NCI-H510A (cell line): ENCODE data around the gene GRAP2.
"Not testable (repeated sequence)": the region's sequence is repeated elsewhere in the genome, so short reads cannot be mapped to it uniquely, and the experiment has no call there.

Experiments
- DNase-seq: peaks from one replicate; lab custom pipeline; 2025; lab: John Stamatoyannopoulos, UW

Gene GRAP2

DNA sequence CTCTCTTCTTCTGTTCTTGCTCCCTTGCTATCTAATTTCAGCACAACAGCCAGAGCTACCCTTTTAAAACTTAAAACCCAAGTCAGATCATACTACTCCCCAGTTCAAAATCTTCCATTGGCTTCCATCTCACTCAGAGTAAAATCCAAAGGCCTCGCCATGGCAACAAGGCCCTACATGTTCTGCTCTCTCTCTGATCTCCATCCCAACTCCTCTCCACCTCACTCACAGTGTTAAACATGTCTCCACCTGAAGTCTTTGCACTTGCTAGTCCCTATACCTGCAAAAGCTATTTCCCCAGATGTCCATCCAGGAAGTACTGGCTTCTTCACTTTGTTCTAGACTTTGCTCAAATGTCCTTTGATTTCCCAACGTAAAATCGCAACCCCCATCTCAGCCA, 3.0 kb upstream of the GRAP2 start:
- no peak for DNase-seq

DNA sequence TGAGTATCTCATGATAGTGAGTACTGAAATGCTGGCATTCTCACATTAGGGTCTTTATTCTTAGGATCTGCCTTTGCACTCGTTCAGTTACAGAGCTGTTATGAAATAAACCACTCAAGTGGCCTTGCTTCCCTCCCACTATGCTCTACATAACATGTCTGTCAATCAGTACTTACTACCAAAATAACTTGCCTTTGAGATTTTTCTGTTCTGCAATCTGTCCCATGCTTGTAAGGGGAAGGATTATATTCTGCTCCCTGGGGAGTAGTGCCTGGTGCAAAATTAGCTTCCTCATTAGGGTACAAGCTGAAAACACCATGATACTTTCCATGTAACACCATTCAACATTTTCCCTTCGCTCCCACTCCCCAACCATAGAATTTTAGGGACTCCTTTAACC, 1.9 kb upstream of the GRAP2 start:
- no peak for DNase-seq

DNA sequence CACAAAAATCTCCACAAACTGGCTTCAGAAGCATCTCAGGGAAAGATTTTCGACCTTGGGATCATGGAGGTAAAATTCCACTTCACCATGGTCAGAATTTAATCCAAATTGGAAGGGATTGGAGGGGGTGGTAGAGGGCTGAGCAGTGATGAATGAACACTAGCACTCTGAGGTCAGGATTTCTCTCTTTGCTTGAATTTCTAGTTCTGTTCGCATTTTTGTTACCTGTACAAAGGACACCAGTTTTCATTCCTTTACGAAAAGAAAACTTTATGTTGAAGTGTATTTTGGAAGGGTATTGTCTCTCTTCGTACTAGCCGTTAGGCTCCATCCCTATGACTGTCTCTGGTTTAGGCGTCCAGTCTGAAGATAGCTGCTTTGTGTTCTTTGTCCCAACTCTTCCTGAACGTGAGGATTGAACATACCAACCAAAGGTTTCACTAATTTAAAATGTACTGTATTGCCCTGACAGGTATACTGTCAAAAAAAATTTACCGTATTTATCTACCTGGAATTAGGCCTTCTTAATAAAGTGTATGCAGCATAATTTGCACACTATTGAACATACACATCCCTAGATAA, 772 bp downstream of the GRAP2 start:
- DNase-seq = no peak

DNA sequence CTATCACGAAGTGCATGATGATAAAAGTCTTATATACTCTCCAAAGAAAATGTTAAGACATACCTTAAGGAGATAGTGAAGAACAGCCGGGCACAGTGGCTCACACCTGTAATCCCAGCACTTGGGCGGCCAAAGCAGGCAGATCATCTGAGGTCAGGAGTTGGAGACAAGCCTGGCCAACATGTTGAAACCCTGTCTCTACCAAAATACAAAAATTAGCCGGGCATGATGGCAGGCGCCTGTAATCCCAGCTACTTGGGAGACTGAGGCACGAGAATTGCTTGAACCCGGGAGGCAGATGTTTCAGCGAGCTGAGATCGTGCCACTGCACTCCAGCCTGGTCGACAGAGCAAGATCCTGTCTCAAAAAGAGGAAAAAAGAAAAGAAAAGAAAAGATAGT, 3.1 kb downstream of the GRAP2 start:
- not testable (repeated sequence) for DNase-seq

DNA sequence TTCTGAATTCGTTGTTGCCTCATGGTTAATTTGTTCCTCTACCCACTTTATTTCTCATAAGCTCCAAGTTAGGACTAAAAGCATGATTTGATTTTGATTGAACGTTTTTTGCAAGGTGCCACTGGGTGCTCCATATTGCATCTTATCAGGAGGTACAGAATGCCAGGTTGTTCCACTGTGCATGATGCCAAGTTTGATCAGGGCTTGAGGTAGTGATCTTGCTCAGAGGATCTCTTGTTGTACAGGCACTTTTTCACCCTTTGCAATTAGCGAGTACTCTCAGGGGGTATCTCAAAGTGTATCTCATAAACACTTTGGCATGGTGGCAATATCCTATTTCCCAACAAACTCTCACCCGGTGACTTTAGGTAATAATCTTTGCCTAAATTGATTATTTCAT, 4.0 kb downstream of the GRAP2 start:
- no peak for DNase-seq

DNA sequence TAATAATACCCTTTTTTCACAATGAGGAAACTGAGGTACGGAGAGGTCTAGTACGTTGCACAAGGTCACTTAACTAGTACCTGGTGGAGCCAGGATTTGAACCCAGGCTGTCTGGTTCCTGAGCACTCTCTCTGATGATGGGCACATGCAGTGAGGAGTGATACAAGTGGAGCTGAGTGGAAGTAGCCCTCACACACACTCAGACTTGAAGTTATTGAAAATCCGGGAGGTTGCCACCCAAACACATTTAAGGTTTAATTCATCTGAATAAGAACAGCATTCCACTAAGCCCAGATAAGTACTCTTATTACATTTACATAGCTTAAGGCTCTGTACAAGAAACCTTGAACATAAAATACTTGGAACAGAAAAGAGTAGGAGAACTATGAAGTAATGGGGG, 4.8 kb downstream of the GRAP2 start:
- no peak for DNase-seq

DNA sequence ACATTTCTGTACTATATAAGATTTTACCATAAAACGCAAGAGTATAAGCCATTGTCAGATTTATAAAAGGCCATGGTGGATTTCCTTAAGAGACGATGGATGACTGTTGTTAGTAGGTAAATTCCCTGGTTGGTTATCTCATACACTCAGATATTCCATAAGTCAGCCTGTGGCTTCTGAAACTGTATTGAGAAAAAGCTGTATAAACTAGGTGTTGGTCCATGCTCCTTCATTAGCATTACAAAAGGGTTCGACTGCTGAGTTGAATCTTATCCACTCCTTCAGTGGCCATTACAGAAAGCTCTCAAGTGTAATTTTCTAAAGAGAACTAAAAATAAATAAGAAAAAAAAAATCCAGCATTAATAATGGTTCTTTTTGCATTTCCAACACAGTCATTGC, 5.3 kb downstream of the GRAP2 start:
- no peak for DNase-seq

DNA sequence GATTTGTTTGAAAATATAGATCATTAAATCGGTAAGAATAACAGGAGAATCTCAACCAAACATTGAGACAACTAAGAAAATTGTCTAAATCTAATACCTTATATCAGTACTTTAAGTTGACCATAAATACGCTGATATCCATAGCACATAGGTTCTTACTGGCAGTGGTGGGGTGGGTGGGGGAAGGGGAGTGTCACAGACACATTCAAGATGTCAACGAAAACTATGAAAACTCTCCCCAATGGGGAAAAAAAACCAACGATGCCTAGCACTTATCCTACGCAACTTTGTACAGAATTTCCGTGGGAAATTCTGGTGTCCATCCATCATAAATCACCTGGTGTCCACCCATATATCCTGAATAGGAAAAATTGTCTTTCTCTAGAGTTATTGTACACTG, 6.2 kb downstream of the GRAP2 start:
- DNase-seq = no peak

DNA sequence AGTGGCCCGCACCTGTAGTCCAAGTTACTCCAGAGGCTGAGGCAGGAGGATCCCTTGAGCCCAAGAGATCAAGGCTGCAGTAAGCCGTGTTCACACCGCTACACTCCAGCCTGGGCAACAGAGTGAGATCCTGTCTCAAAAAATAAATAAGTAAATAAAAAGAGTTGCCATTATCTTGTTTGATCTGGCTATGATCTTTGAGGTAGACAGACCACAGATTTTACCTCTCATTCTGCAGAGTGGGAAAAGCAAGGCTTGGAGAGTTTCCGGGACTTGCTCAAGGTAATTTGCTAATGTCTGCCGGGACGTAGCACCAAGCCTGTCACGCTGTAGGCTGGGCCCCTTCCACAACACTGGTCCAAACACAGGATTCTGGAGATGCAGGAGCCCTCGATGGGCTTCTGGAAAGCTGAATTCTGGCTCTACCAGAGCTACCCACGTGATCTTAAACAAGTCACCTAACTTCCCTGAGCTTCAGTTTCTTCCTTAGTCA, 6.8 kb downstream of the GRAP2 start:
- DNase-seq = no peak

DNA sequence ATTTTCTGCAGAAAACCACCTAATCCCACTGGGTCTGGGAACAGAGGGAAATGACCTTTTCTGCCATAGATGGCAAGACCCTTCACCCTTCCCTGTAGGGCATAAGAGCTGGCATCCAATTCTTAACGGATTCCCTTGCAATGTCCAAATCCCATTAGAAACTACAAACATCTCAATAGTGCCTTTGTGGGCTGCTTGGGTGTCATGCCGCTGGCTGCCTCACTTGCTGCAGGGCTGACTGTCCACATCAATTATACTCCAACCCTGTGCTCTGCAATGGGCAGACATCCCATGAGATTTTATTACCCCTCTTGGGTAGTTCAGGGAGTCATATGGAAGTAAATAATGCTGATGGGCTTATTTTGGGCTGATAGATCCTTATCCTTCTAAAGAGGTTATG, 7.3 kb downstream of the GRAP2 start:
- DNase-seq = no peak

DNA sequence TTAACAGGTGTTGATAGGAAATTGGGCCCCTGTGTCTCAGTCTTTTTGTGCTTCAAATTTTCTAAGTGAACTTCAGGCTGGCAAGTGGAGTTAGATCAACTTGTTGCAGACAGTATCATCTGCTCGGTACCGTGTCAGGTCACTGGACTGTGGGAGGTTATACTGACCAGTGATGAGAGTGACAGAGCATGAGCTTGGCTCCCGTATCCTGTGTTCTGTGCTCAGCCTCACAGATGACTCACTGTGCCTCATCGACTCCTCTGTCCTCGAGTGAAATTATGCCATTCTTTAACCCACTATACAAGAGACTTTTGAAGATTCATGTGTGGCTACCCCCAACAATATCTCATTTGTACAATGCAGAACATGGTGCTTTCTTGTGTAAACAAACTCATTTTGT, 7.9 kb downstream of the GRAP2 start:
- no peak for DNase-seq

DNA sequence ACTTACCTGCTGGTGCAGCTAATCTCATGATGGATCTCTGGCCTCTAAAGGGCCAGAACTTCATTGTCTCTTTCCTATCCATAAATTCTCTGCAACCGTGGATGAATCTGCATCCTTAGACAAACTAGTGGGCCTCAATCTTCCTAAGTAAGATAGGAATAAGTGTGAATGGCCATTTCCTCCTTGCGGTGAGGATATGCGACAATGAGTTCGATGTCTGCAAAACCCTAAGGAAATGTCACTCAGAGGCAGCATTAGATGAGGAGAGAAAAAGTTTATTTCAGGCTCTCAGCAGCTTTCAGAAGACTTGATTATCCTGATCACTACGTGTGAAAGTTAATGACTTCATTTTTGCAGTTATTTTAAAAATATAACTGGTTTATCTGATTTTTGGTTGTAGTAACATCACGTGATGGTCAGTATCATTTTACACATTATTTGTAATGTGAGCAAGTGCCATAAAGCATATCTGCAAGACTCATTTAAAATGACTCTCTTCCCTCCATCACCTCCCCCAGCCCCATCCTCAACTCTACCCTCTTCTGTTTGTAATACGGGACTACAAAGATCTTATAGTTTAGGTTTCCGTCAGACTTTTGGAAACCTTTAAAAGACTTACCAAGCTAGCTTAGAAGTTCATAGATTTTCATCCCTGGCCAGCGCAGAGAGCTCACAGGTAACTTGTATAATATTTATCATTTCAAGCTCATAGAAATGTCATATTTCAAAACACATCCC, 10.2 kb downstream of the GRAP2 start:
- DNase-seq = no peak

DNA sequence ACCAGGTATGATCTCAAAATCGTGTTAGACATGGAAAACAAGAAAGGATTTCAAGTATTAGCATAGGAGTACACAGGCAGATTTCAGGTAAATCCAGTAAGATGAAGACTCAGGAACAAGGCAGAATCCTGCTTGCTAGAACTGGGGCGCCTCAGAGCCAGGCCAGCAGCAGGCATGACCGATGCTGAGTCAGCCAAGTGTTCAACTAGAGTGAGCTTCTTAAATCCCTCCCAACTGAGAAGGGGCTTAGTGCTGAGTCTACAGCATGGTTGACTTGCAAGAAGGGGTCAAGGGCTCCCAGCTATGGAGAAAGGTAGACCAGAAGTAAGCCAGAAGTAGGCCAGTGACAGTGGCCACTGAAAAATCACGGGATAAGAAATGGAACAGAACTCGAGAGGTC, 12.4 kb downstream of the GRAP2 start:
- no peak for DNase-seq

DNA sequence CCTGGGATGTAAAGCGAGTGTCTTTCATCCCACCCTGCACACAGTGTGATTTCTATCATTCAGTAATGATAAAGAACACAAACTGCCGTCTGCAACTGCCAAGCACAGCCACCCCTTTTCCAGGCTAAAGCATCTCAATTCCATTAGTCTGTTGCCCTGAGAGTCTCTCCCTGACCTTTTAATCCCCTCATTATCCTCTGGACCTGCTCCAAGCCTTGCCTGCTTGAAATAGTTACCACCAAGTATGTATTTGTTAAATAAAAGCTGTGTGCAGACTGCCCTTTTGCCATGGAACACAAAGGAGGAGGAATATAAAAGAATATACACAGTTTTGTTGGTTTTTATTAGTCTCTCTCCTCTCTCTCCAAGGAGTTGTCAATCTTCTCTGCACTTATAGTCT, 13.0 kb downstream of the GRAP2 start:
- DNase-seq = no peak

DNA sequence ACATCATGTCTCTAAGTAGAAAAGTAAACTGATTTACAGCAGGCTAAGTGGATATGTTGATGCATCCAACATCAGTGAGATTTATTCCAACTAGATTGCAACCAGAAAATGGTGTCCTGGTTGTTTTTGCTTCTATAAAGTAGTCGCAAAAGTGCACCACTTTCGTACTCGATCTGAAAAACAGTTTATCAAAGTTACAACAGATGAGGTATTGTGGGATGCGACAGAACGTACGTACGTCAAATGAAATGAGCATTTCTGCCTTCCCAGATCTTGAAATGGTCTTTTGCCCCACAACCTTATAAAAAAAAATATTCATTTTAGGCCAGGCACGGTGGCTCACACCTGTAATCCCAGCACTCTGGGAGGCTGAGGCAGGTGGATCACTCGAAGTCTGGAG, 13.7 kb downstream of the GRAP2 start:
- DNase-seq = no peak

DNA sequence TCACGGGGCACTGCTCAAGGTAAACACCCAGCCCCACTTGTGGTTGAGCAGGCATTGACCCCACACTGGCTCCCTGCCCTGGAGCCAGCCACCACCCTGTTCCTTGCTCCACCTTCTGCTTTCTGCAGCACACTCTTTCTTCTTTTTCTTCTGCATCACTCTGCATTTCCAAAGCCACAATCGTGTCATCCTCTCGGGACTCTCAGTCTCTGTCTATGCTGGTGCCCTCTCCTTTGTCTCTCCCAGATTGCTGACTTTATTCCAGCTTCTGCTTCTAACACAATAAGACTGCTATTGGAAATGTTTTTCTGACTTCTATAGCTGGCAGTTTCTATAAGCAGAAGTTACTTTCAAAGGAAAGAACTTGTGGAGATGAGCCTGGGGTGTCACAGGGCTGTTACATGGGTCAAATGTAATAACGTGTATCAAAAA, 14.4 kb downstream of the GRAP2 start:
- no peak for DNase-seq

DNA sequence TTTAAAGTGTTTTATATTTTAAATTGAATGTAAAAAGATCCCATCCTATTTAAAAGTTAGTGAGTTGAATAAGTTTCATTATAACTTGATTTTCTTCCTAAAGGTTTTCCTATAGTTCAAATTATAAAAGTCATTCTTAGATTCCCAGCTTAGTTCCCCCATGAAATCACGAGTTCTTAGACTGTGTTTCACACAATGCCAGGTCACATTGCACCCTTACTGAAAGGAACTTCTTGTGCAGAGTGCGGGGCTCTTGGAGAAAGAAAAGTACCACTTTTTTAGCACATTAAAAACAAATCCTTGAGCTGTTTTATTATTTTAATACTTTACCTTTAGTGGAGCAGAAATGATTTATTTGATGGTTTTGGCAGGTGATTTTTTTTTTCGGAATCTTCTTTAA, 15.6 kb downstream of the GRAP2 start:
- DNase-seq = no peak

DNA sequence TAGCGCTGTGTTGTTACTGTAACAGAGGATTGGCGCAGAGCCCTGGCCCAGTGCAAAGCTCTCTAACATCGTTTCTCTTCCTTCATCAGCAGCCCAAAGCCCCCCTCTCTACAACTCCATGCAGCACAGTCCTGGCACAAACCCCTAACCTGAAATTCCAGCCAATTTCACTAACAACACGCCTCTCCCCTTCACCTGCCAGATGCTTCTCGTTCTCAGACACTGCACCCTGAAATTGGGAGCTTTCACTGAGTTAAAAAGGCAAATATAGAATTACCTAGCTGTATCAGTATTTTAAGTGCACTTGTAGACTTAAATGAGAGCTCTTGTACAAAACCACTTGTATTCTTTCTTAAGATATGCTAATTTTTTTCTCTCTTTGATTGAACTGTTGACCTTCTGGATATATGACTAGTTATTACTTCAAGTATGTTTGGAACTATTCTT, 16.3 kb downstream of the GRAP2 start:
- no peak for DNase-seq

DNA sequence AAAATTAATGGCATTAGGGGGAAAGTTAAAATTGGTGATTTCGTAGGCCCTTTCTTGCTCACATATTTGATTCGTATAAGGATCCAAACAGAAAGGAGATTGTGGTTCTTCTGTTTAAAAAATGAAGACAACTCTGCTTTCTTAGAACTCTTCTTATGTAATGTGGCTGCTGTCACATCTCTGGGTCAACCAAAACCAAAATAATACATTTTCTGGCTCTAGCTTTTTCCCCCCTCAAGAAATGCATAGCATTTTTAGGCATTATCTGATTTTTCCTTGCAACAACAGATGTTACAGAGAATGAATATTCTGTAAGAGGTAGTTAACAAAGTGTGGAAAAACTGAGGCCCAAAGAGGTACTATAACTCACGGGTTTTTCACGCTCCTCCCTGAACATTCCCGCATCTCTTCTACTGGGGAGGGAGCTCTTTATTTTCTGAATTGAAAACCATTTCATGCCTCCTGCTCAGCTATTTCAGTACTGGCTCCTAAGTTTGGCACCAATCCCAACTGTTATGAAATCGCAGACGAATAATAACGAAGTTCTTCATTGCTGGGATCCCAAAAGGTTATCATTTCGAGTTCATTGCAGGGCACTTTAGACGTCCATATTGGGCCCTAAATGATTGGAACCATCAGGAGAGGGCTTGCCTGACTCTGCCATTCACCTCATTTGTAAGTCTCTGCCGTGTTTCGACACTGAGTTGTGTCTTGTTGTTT, 17.1 kb downstream of the GRAP2 start:
- DNase-seq = no peak

DNA sequence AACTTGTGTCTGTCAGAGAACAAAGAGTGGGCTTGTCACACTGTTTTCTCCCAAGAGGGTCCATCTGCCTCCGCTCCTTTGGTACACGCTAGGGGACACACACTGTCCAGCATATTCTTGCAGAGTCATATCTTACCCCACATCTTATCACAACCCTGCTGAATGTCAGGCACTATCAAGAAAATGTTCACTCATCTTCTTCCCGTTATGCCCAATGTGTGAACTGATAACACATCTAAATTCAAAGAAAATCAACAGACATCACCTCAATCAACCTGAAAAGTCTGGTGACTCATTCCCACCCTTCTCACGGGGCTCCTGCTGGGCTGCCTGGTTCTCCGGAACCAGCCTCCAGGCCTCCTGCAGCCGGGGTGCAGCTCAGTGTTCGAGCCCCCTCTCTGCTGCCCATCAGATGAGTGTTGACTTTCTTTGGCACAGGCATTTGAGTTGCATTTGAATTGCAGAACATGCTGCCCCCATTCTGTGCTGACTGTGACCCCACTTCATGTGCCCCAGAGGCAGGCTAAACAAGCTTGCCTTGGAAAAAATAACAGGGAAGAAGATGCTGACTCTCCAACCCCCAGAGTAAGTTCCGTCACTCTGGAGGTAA, 19.4 kb downstream of the GRAP2 start:
- no peak for DNase-seq

DNA sequence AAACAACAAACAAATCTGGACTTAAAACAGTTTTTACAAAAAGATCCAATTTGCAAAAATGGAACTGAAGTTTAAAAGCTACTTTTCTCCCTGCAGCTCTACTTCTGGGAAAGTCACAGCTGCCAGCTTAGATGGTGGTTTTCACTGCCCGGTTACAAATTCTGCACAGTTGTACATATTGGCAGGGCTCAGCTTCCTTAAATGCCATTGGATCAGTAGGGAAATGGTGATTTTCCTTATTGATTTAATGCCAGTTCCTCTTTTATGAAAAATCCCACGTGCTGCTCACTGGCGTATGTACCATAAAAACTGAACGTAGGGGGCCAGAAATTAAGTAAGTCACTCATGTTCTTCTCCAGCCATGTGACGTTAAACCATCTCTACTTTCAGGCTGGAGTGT, 22.8 kb downstream of the GRAP2 start:
- no peak for DNase-seq

DNA sequence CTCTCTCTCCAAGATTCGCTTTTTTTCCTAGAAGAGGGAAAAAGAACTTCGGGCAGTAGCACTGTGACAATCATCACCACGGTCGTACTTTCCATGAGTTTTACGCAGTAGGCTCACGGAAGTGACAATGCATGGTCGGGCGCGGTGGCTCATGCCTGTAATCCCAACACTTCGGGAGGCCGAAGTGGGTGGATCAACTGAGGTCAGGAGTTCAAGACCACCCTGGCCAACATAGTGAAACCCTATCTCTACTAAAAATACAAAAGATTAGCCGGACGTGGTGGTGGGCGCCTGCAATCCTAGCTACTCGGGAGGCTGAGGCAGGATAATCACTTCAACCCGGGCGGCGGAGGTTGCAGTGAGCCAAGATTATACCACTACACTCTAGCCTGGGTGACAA, 23.4 kb downstream of the GRAP2 start:
- DNase-seq = no peak

DNA sequence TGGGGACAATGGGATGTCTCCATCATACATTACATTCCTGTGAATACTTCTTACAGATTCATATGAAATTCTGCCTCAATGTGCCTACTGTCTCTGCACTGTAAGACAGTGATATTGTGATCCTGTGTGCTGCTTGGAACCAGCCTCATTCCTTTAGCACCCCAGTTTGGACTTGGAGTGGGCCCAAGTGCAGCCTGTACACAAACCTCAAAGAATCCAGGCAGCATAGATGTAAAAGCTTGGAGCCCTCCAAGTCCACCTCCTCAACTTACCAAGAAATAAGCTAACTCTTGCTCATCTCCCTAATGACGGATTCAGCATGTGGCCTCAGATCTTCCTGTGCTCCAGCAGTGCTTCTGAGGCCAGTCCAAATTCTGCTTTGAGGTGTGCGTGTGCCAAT, 24.4 kb downstream of the GRAP2 start:
- no peak for DNase-seq
